ENCODE measurements around the gene FLNC.

FLNC gene

GRCh38 chr7:128893251-128894100, 63.3 kb downstream of the FLNC start:
- no peak for DNase-seq

- DNase-seq, result no peak
Measured at GRCh38 chr7:128894101-128894440, 63.9 kb downstream of the FLNC start.

- no peak for DNase-seq
Measured at GRCh38 chr7:128895320-128895719, 65.1 kb downstream of the FLNC start.

- DNase-seq, result no peak
Measured at GRCh38 chr7:128899392-128899791, 69.2 kb downstream of the FLNC start.

GRCh38 chr7:128900237-128900636, 70.0 kb downstream of the FLNC start:
- no peak for DNase-seq

- DNase-seq, result no peak
Measured at GRCh38 chr7:128902761-128903585, 72.8 kb downstream of the FLNC start.

GRCh38 chr7:128903621-128904361, 73.6 kb downstream of the FLNC start:
- DNase-seq, result no peak

- DNase-seq, result no peak
Measured at GRCh38 chr7:128904381-128905197, 74.4 kb downstream of the FLNC start.

- no peak for DNase-seq
Measured at GRCh38 chr7:128906001-128906765, 76.0 kb downstream of the FLNC start.

GRCh38 chr7:128906766-128907559, 76.8 kb downstream of the FLNC start:
- DNase-seq, result no peak

All from activated CD4-positive, alpha-beta T cell treated with anti-CD3 and anti-CD28 coated beads for 48 hours (primary cell).